ENCODE results near the gene MRPS23. TPM values are rescaled to one million over a fixed set of nuclear protein-coding genes. Genes with fewer than 3 reads are reported as not detected.

The MRPS23 gene
- total RNA-seq, 2 donors from 2014 or later = 24.1 to 35.3 TPM

- peaks cover 0 to 43% of the 10 kb centered on the region in 2 donors for H3K4me1 ChIP-seq
- no peaks in the 10 kb centered on the region for H3K27me3 ChIP-seq
- no peaks in the 10 kb centered on the region for H3K9me3 ChIP-seq
- peak overlapping the region in 1 of 2 donors; percentile 91 for H3K27ac ChIP-seq
- TF ChIP-seq, protein P1, sequence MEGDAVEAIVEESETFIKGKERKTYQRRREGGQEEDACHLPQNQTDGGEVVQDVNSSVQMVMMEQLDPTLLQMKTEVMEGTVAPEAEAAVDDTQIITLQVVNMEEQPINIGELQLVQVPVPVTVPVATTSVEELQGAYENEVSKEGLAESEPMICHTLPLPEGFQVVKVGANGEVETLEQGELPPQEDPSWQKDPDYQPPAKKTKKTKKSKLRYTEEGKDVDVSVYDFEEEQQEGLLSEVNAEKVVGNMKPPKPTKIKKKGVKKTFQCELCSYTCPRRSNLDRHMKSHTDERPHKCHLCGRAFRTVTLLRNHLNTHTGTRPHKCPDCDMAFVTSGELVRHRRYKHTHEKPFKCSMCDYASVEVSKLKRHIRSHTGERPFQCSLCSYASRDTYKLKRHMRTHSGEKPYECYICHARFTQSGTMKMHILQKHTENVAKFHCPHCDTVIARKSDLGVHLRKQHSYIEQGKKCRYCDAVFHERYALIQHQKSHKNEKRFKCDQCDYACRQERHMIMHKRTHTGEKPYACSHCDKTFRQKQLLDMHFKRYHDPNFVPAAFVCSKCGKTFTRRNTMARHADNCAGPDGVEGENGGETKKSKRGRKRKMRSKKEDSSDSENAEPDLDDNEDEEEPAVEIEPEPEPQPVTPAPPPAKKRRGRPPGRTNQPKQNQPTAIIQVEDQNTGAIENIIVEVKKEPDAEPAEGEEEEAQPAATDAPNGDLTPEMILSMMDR (IDR thresholded peaks at IDR 0.05) = no peak
- H3K36me3 ChIP-seq = no peaks in the 10 kb centered on the region
- H3K4me3 ChIP-seq = no peak overlapping the region
- no peak for DNase-seq (ENCODE audit: low spot score)
Measured at GRCh38 chr17:57859601-57860413, 10.0 kb upstream of the MRPS23 start.

GRCh38 chr17:57858838-57859237 lies 9.0 kb upstream of the MRPS23 start:
- TF ChIP-seq, protein P1 (IDR thresholded peaks at IDR 0.05) = no peak
- Histone ChIP-seq H3K36me3 (no peaks in the 10 kb centered on the region), H3K27ac (no peak overlapping the region), H3K9me3 (no peaks in the 10 kb centered on the region), H3K4me3 (no peak overlapping the region), H3K27me3 (no peaks in the 10 kb centered on the region), H3K4me1 (peaks cover 0 to 43% of the 10 kb centered on the region in 2 donors)
- no peak for DNase-seq (ENCODE audit: low spot score)

- TF ChIP-seq, protein P1 (IDR thresholded peaks at IDR 0.05) = no peak
- H3K4me1 ChIP-seq = peaks cover 0 to 36% of the 10 kb centered on the region in 2 donors
Measured at GRCh38 chr17:57856792-57857620, 7.2 kb upstream of the MRPS23 start.

DNA sequence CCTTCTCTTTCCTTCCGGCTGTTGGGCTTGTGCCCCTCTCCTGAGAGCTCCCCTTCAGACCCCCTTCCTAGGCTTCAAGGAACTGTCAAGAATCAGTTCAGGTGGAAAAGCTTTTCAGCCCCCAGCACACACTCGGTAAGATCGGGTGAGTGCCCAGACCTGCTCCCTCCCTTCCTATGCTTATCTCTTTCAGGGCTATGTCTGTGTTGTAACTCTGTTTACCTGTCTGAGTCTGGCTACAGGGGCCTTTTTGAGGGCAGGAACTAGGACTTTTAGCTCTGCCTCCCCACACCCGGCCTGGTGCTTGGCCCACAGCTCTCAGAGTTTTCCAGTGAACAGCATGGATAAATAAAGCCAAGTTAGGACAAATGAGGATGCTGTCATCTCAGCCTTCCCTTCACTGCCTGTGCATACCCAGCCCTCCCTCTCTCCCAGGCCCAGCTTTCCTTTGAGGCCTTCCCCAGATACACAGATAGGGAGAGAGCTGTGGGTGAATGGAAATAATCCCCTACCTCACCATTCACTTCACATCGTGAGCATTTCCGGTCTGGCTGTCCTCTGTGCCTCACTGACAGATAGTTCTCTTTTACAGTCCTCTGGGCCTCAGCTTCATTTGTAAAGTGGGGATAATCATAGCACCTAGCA lies 5.7 kb upstream of the MRPS23 start:
- Histone ChIP-seq H3K4me3 (no peak overlapping the region), H3K4me1 (peaks cover 0 to 37% of the 10 kb centered on the region in 2 donors), H3K9me3 (no peaks in the 10 kb centered on the region), H3K27me3 (no peaks in the 10 kb centered on the region), H3K36me3 (no peaks in the 10 kb centered on the region), H3K27ac (peak overlapping the region; percentile 88 to 95)
- DNase-seq (ENCODE audit: low spot score) = no peak
- TF ChIP-seq, protein P1 (IDR thresholded peaks at IDR 0.05) = no peak

More at GRCh38 chr17:57856792-57857620, 7.2 kb upstream of the MRPS23 start:
- H3K27me3 ChIP-seq = no peaks in the 10 kb centered on the region
- H3K27ac ChIP-seq = no peak overlapping the region
- DNase-seq (ENCODE audit: low spot score) = no peak
- H3K4me3 ChIP-seq = no peak overlapping the region
- no peaks in the 10 kb centered on the region for H3K36me3 ChIP-seq
- no peaks in the 10 kb centered on the region for H3K9me3 ChIP-seq

- no peak for DNase-seq (ENCODE audit: low spot score)
- Histone ChIP-seq H3K9me3 (no peaks in the 10 kb centered on the region), H3K36me3 (no peaks in the 10 kb centered on the region), H3K4me1 (peaks cover 0 to 40% of the 10 kb centered on the region in 2 donors), H3K27ac (peak overlapping the region; percentile 88 to 95), H3K4me3 (no peak overlapping the region), H3K27me3 (no peaks in the 10 kb centered on the region)
- TF ChIP-seq, protein P1 (IDR thresholded peaks at IDR 0.05) = no peak
Measured at GRCh38 chr17:57853695-57854094, 3.9 kb upstream of the MRPS23 start.

All from right atrium auricular region (tissue), 2 donors.